Fibroblast of mammary gland (primary cell): ENCODE data around the gene LPP.

Source experiments
- DNase-seq: peaks from one replicate; pipeline ENCODE4 v3.0.0-alpha.2; 2010; ENCODE audit warnings: low read depth
- H3K4me3 ChIP-seq: 2 replicates; pipeline ENCODE4 v1.5.1; 2011; ENCODE audit warnings: low read depth, mild to moderate bottlenecking, low read length, moderate library complexity; ENCODE audit not compliant: control insufficient read depth
- CTCF ChIP-seq: conservative IDR thresholded peaks from 2 replicates; pipeline ENCODE4 v1.5.1; 2011; ENCODE audit warnings: low read depth, low read length, inconsistent platforms; ENCODE audit not compliant: control insufficient read depth, insufficient read depth

LPP gene

DNA sequence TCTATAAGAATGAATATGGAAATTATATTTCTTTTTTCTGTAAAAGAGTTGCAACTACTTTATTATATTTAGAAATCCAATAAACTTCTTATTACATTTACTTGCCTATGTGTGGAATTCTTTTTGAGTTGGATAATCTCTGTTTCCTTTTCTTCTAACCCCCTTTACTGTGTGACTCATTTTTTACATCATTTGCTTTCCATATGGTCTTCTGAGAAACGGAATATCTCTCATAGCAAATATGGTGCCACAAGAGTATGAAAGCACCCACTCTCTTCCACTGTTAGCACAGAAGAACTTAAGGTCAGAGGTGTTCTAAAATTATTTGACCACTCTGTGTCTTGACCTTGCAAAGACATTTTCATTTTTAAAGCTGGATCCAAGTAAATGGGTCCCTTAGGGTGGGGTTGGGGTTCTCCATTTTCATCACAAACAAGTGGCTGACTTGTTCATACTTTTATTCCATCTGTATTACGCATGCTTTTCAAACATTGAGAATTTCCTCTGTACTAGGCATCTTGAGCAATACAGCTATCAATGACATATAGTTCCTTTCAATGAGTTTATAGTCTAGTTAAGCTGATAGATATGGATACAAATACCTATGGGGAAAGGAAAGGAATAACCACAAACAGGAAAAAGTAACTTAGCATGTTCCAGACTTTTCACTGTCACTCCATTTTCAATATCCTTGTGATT, 736.8 kb downstream of the LPP start:
- TF ChIP-seq CTCF, result no peak
- H3K4me3 ChIP-seq, result no peak overlapping the region
- DNase-seq, result peak; percentile 76

- no peak for DNase-seq
- H3K4me3 ChIP-seq, result no peak overlapping the region
- no peak for TF ChIP-seq CTCF
Observed at GRCh38 chr3:188899881-188900280, 745.9 kb downstream of the LPP start.

DNA sequence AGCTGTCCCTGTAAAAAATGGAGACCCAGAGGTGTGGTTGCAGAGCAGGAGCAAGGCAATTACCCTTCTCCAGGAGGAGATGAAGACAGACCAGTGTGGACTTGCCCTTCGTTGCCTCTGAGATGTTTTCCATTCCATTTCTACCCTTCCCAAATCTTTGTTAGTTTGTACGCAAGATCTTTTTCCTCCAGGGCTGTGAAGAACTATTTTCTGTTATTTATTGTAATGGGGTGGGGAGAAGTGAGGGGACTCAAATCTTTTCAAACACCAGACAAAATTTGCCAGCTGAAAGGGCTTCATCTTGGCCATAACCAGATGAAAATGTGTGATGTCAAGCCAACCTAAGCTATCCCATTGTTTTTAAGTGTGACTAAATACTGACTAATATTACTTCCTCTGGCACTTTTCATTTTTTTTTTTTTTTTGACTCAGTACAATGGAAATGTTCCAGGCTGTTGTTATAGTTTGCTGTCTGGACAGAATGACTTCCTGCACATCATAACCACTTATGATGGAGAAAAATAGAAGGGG, 746.5 kb downstream of the LPP start:
- no peak for TF ChIP-seq CTCF
- H3K4me3 ChIP-seq, result no peak overlapping the region
- DNase-seq, result peak; percentile 91

DNA sequence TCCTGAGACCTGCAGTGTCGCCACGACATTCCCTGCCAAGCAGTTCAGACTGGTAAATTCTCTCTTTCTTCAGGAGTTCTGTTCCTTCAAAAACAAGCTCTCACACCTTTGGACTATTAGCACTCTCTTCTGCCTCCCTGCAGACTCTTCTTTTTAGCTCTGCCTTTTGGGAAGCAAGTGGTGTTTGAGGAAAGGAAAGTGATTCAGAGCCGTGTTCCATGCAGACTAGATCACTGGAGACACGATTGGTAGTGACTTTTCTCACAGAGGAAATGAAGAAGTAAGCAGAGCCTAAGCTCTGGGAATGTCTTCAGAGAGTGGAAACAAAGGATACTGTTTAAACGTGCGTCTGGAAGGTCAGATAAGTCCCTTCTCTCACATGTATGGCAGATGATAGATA, 747.2 kb downstream of the LPP start:
- peak; percentile 61 for DNase-seq
- no peak overlapping the region for H3K4me3 ChIP-seq
- no peak for TF ChIP-seq CTCF

- DNase-seq, result peak; percentile 38
- no peak overlapping the region for H3K4me3 ChIP-seq
- no peak for TF ChIP-seq CTCF
Observed at GRCh38 chr3:188901671-188902287, 747.8 kb downstream of the LPP start.

DNA sequence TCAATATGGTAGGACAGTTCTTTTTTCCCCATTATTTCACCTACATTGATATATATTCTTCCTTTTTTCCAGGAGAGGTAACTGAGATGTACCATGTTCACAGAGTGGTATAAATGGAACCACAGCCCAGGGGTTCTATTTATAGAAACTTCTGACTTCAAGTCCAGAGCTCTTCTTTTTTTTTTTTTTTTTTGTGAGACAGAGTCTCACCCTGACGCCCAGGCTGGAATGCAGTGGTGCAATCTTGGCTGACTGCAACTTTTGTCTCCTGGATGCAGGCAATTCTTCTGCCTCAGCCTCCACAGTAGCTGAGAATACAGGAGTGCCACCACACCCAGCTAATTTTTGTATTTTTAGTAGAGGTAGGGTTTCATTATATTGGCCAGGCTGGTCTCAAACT, 750.7 kb downstream of the LPP start:
- DNase-seq, result peak; percentile 62
- no peak for TF ChIP-seq CTCF
- H3K4me3 ChIP-seq, result no peak overlapping the region
